CD4-positive, alpha-beta T cell treated with Interleukin-15 for 4 hours (primary cell): ENCODE measurements around the gene C8G.

Experiments used
- DNase-seq: peaks from one replicate; pipeline ENCODE4 v3.0.0-alpha.2; 2020; ENCODE audit warnings: low spot score

C8G gene

GRCh38 chr9:136944519-136945332 lies at the start of gene C8G, which contains the start of gene FBXW5:
Gene C8G (plus strand): TSS chr9:136945243. CDS start chr9:136945321, 78 bp downstream.
Gene FBXW5 (minus strand): TSS chr9:136944738. CDS start chr9:136944083, 655 bp downstream.
- peak; percentile 94 for DNase-seq

GRCh38 chr9:136896027-136896426 lies 49.0 kb upstream of the C8G start:
- DNase-seq: no peak

DNA sequence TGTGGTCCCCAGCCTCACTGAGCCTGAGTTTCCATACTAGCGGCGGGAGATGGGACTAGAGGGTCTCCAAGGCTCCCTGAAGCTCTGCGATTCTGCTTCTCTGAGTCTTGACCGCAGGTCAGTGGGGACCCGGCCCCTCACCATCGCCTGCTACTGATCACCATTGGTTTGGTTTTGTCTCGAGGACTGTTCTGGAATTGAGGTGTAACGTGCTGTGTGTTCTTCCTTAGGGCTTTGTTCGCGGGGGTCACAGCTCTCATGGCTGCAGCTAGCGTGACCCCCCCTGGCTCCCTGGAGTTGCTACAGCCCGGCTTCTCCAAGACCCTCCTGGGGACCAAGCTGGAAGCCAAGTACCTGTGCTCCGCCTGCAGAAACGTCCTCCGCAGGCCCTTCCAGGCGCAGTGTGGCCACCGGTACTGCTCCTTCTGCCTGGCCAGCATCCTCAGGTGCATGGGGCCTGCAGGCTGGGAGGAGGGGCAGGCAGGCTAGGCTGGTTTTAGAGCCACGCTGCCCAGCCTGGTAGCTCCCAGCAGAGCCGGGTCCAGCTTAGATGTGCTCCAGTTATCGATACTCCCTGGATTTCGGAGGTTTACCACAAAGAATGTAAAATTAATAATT lies 46.5 kb upstream of the C8G start:
- DNase-seq: no peak

DNA sequence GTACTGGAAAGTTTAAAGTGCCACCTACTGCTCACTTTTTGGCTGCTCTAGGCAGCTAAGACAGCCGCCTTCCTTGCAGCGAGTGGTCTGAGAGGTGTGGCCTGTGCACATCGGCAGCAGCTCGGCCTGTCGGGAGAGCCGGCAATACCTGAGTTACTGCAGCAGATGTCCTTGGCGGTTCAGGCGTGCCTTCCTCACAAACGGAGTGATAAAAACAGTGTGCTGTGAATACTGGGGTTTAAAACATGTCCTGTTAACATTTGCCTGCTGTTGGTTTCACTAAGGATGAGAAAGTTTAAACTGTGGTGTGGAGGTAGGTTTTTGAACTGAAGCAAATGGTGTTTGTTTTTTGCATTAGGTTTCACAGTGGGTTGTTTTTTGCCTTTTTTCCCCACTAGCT lies 45.8 kb upstream of the C8G start:
- no peak for DNase-seq

DNA sequence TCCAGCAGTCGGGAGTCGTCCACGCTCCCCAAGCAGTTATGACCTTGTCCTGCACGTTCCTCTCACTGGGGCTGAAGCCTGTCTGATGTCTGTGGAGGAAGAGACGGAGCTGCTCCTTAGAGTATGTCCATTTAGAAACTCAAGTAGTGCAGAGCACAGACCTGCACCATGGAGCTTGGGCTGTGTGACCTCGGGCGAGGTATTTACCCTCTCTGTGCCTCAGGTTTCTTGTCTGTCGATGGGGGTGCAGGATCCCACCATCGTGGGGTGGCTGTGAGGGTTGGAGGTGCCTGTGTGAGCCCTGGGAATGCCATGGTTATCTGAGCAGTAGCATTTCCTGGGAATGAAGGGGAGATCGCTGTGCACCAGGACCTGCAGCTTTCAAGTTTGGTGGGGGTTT lies 44.5 kb upstream of the C8G start:
- no peak for DNase-seq

DNA sequence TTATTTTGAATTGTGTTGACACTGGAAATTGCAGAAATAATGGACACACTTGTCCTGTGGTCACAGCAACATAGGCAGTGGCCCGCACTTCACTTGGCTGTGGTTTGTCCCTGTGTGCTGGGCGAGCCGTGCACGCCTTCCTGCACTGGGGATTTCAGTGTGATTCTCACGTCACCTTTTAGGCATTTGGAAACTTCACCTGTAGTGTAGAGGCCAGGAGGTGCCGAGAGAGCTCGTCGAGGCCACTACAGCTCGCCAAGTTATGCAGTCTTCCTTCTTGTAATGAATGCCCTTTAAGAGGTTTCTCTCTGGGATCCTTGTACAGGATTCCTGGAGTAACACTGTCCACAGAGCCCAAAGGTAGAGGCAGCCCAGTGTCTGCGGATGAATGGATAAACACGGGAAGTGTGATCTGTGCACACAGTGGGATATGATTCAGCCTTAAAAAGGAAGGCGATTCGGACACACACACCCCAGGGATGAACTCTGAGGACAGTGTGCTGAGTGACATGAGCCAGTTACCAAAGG lies 44.0 kb upstream of the C8G start:
- no peak for DNase-seq

- peak; percentile 77 for DNase-seq
These were observed 43.4 kb upstream of the C8G start for GRCh38 chr9:136901516-136902258.

GRCh38 chr9:136902259-136902821 lies 42.7 kb upstream of the C8G start:
- peak; percentile 90 for DNase-seq

DNA sequence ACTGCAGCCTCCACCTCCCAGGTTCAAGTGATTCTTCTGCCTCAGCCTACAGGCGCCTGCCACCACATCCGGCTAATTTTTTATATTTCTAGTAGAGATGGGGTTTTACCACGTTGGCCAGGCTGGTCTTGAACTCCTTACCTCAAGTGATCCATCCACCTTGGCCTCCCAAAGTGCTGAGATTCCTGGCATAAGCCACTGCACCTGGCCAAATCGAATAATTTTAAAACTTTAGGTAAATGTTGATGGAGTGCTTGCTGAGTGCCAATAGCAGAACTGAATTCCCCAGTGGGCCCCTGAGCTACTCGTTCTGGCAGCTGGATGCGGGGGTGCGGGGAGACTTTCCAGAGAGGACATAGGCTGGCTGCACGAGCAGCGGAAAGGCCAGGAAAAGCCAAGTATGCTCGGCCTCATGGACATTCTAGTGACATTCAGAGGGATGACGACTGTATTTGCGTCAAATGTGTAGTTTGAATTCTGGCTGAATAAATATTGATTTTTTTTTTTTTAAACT lies 41.9 kb upstream of the C8G start:
- DNase-seq: peak; percentile 25

- DNase-seq: no peak
These were observed 38.8 kb upstream of the C8G start for GRCh38 chr9:136906266-136906665.

DNA sequence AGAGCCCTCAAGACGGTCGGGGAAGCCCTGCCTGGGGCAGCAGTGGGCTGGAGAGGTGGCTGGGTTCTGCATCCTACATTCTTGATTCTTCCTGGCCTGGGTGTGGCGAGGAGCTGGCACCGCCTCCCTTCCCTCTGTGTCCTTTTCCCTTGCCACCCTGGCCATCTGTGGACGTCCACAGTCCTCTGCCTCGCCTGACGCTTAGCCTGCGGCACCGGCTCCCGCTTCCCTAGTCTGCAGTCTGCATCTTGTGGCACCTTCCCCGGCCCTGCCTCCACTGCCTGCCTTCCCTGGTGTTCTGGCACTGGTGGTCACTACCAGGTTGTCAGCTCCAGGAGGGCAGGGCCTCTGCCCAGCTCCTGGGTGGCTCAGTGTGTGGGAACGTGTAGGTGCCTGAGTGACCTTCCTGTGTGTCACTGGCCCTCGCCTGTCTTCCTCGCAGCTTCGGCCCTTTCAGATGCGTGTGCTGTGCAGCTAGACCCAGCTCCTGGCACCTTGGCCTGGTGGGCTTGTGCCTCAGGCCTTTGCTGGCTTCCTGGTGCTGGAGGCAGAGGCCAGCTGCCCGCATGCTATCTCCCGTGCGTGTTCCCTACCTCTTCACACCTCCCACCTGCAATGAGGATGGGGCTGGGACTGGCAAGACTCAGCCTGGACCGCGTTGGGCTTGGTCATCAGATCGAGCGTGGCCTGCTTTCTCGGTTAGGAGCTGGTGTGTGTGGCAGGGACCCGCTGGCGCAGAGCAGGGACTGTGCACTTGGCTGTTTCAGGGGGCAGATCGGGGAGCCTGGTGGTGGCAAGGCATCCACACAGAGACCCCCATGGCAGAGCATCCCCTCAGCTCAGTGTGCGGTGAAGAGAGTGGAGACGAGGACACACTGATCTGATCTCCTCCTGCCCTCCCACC lies 37.8 kb upstream of the C8G start:
- no peak for DNase-seq

DNA sequence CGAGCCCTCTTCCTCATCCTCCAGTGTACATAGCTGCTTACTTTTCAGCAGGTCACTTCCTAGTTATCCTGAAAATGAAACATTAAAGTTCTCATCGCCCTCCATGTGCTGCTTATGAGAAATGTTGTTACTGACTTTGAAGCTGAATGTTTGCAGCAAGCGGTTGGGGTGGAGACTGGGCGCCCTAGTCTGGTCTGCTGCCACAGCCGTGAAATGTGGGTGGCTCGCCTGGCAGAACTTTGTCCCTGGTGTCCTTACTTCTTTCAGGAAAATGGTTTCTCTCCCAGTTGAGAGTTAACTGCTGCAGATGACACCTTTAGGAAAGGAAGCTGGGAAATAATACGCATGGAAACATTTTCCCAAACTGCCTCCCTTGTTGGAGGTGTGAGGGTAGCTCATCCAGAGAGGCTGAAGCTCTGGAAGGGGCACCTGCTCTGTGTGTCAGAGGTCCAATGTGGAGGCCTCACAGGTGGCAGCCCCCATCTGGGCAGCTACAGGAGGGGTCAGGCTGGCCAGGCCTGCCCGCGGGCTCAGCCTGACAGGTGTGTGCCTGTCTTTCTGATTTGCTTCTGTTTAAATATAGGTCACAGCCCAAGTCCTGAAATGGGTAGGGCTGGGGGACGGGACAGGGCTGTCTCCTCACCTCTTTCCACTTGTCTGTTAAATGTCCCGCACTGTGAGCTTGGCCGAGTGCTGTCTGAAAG lies 34.7 kb upstream of the C8G start:
- no peak for DNase-seq

GRCh38 chr9:136910901-136911245 lies 34.2 kb upstream of the C8G start:
- no peak for DNase-seq

- no peak for DNase-seq
These were observed 31.2 kb upstream of the C8G start for GRCh38 chr9:136913701-136914438.

DNA sequence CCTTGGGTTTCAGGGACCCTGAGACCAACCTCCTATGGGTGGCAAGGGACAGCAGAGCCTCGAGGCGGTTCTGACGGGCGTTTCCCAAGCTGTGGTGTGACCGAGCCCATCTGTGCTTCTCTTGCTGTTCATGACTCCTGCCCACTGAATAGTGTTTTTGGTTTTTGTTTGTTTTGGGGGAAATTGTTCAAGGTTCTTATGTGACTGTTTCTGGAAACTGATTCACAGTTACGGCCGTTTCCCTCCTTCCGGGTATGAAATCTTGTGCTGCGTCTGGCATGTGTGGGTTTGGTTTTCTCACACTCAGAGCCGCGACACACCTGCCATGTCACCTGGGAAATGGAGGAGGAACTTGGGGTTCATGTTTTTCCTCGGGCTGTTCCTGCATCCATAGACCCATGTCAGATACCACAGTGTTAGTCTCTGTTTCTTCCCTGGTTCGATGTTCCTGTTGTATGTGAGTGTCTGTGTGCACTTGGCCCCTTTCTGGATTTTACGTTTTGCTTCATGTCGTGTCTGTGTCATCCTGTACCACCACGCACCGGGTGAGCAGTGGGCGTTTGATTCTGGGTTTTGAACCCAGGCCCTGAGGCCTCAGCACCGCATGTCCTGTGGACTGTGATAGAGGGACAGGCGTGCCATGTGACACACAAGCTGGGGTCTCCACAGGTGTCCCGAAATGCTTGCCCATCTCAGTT lies 29.3 kb upstream of the C8G start:
- no peak for DNase-seq

- no peak for DNase-seq
These were observed 28.5 kb upstream of the C8G start for GRCh38 chr9:136916330-136917184.

DNA sequence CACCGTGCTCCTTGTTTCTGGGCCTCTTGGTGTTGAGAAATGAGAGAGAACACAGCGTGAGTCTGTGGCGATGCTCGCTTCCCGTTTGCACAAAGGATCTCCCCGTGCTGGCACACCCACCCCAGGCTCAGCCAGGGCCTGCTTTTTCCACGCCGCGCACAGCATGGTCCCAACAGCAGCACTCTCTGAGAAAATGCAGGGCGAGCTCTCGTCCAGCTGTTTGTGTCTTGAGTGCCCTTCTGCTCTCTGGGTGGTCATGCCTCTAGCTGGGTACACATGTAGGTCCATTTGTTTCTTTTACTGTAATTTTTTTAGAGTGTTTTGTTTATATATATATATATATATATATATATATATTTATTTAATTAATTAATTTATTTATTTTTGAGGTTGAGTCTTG lies 27.1 kb upstream of the C8G start:
- no peak for DNase-seq

GRCh38 chr9:136920069-136920468 lies 25.0 kb upstream of the C8G start:
- DNase-seq: no peak
